Activated CD4-positive, CD25-positive, alpha-beta regulatory T cell (primary cell): ENCODE measurements around the gene CLMP.
"Not testable (repeated sequence)": the region's sequence is repeated elsewhere in the genome, so short reads cannot be mapped to it uniquely, and the experiment has no call there.

Source experiments
- DNase-seq, 4 experiments: peaks; one replicate each; lab custom pipeline; 2025; lab: John Stamatoyannopoulos, UW

Gene CLMP

DNA sequence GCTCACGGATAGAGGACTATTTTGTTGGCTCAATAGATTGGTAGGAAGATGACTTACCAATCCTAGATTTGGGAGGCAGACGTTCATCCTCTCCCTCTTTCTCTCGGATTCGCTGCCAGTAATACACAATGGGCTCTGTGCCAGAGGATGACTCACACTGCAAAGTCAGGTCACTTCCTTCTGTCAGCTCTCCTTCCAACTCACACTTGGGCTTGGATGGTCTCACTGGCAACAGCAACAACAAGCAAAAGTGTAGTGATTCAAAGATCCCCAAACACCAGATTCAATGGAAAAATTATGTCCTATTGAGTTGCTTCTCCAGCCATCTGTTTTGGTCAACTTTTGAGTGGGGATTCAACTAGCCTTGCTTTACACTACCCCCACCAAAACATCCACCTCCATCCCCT is 111.4 kb downstream of the CLMP start:
- peak; percentile 15 to 54 (median 42) for DNase-seq

DNA sequence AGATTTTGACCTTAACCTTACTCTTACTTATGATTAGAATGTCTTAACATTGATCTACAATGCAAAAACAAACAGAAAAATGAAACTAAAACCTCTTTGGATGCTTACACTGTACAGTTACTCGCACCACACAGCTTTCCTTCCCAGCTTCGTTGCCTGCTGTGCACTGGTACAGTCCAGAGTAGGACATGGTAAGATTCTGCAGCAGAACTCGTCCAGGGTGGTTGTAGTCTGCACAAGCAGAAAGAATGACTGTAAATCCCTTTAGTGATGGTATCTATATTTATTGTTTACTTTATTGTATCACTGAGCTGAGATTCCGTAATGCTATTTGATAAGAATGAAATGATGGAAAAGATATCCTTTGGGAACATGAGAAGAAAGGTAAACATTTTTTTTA is 112.1 kb downstream of the CLMP start:
- no peak for DNase-seq

DNA sequence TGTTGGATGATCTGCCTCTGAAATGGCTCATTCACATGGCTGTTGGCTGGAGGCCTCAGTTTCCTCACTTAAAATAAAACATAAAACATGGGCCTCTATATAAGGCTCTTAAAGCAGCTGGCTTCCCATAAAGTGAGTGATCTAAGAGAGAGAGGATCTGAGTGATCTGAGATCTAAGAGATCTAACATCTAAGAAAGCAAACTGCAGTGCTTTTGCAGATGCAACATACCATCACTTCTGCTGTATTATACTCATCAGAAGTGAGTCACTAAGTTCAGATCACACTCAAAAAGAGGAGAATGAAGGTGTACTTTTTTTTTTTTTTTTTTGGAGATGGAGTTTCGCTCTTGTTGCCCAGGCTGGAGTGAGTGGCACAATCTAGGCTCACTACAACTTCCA is 115.0 kb downstream of the CLMP start:
- DNase-seq, result no peak

DNA sequence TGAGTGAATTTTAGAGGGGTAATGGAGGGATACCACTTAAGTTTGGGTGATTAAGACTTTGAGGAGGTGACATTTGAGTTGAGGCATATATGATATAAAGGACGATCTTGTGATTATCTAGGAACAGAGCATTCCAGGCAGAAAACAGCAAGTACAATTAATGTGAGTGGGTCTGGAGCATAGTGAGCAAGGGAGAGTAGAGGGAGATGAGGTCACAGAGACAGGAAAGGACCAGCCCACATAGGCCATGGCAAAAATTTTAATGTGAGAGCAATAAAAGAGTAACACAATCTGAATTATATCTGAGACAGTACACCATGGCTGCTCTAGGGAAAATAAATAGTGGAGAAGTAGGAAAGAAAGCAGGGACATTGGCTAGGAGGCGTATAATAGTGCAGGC is 118.6 kb downstream of the CLMP start:
- DNase-seq, result no peak

DNA sequence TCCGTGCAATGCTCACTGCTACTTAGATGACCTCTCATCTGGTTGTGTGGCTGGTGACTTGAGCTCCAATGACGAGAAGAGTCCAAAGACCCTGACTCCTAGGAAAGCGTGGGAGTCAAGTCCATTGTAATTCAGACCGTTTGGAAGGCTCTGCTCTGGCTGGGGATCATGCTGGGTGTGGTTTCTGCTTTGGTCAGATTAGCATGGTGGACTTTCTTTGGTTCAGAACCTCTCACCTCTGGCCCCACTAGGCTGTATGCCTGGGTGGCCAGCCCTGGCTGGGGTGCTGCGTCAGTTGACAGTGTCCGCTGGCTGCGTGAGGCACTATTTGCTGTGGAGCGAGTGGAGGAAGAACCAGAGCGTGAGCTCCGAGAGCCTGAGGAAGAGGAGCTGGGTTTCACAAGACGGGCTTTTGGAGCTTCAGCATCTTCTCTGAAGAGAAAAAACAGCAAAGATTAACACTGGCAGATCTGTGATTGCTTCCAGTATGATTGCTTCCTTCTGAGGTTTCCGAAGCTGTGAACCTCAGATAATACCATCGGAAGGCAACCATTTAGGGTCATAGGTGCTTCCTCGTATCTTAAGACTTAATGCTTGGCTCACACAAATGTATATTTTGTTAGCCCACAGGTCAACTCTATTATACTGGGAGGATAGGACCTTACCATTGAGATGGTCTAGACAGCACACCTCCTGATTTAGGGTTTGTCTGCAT is 121.5 kb downstream of the CLMP start:
- DNase-seq, result no peak

DNA sequence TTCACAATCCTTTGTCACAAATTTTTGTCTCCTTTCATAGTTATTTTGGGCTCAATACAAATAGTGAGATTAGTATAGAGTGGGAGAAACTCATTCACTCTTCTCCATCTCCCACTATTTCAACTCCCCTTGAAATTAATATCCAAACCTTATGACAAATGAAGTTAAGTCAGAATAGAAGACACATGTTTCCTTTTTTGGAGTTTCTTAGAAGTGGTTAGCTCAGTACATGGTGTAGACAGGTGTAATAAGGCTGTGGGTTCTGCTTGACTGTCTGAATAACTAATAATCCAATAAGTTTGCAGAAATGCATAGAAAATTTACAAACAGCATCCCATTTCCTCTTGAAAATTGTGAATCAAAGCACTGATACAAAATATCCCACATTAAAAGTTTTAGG is 122.3 kb downstream of the CLMP start:
- no peak for DNase-seq

DNA sequence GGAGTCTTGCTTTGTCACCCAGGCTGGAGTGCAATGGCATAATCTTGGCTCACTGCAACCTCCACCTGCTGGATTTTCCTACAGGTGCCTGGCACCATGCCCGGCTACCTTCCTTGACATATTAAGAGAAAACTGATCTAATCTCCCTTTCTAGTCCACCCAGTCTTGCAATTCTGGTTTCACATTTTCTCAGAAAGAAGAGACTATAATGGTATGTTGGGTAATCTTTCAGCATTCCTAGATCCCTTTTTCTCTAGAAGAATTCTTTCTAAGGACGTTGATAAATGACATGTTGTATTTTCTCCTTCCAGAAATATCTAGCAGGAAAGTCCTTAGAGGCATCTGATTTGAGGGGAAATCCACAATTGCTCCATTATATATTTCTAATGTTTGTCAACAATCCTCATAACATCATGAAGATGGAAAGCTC is 122.7 kb downstream of the CLMP start:
- no peak for DNase-seq

DNA sequence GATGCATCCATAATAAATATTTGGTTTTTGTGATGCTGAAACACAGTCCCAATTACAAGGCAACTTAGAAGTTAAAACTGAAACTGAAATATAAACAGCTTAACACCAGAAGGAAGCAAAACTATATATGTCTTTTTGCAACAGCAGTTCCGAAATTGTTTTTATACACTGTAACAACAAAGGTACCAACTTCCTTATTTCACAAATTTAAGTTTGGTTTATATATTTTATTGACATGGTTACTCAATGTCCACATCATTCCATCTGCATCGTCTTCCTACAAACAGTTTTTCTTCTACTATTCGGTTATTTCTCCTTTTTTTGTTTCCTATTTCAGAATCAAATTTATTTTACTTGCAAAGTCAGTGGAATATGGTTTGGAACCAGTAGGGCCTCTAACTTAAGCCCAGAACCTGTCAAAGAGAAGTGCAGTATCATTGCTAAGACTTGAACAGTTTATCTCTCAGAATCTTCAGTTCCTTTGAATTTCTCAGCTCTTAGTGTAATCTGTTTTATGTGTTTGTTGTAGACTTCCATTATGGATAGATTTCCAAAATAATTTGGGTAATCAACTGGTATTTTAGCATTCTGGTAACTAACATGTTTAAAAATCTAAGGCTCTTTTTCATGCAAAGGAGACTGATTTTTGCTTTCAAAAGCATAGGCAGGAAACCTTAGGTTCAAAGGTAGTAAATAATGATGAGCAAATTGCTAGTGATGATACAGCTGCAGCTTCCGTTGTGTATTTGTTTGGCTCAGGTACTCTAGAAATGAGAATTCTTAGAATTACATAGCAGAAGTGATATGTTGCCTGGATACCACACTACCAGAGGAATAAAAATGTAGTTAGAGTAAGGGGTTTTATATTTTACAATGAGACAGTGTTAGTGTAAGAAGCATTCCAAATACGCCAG is 124.9 kb downstream of the CLMP start:
- DNase-seq, result no peak

DNA sequence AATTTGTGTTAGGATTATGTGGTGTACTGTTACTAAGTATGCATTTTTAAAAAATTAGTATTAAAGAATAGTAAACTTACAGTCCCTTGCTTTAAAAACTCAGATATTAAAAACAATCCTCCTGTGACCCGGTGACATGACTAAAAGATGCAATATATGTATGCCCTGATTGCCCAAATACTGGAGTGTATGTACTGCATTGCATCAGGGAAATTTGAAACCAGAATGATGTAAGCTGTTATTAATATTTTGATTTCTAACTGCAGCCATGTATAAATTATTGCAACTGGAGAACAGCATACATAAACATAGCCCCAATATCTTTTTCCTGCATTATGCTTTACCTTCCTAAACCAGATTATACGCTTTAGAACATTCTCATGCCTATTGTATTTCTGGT is 129.4 kb downstream of the CLMP start:
- DNase-seq, result no peak

DNA sequence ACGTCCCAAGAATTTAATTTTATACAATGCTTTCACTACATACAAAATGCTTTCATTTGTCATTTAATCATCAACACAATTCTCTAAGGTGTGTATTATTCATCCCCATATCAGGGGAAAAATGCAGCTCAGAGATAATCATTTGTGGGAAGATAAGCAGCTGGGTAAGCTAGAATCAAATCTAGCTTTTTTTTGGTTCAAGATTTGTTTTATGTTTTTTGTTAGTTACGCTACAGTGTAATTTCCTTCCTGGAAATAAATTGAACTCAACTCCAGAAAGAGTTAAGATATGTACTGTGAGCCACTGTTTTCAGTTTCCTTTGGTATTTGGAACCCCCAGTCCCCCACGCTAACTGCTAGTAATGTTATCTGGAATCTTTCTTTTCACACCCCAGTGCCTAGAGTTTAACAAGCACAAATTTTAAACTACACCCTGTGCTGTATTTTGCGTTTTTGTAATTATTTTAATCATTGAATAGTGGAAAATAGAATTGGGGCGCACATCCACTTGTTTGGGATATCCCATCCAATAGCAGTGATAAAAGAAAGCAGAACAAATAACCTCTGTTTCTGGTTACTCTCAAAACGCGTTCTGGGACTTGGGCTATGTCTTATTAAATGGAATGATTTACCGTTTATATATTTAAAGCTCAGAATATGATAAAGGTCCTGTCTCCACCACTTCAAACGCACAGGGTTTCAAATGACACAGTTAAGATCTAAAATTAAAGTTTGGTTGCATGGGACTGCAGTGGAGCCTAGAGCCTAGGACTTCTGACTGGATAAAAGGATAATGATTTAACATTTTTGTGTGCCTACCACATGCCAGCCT is 131.0 kb downstream of the CLMP start:
- no peak for DNase-seq

DNA sequence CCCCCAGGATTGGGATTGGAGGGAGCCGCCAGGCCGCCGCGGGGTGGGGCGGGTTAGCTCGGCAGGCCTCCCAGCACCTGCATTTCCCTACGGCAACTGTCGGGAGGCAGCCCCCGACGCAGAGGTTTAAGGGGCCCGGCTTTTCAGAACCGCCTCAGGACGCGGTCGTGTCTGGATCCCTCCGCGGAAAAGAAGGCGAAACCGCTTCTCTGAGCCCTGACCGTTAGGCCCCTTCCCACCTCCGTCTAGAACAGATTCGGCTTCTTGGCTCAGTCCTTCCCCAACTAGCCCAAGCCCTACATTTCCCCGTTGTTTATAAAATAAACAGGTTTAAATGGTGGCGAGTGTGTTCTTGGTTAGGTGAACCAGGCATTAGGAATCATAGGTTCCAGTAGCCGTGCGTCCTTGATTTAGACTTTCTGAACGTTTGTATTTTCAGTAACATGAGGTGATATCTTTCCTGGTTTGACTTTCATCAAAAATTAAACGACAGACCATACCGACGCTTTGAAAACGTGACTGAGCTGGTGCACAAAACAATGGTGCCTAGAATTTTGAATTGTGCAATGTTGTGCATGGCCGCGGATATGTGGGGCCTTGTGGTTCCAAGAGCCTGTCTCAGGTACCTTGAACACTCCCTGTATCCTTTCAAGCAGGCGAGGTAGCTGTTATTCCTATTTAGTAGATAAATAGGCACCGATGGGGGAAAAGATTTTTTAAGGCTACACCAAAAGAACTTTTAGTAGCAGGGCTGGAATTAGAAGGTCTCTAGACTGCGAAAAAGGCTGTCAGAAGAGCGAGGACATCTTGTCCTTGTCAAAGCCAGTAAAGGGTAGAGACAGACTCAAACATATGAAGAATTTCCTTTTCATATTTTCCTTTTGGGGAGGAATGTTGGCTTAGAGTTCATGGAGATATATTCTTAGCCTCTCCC is 131.9 kb downstream of the CLMP start:
- peak in 1 of 4 experiments; percentile 50 for DNase-seq

DNA sequence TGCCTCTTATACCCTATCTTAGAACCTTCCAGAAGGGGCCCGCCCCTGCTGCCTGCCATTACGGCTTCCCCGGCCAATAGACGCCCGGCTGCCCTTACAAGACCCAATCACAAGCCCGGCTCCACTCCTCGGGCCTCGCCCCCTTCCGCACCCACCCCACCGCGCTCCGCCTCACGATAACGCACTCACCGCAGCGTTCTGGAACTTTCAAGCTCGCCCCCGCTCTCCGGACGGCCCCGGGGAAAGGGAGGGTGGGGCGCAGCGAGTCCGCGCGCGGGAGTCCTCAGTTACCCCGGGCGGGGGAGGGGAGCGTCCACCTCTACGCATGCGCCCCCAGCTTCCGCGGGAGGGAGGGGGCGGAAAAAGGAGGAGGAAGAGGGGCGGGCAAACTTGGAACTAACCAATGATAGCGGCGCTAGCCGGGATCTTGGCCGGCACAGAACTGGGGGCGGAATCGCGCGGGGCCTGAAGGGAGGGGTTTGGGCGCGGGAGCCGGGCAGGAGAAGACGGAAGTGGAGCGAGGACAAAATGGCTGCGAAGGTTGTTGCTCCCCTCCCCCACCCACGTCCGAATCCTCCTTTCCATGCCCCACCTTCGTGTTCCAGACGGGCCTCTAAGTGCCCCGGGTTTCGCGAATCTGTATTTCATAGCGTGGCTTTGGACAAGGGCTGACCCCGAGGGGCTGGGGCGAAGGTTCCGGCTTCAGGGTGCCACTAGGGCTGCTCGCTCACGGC is 132.7 kb downstream of the CLMP start:
- DNase-seq, result peak; percentile 99 to 100 (median 99)

DNA sequence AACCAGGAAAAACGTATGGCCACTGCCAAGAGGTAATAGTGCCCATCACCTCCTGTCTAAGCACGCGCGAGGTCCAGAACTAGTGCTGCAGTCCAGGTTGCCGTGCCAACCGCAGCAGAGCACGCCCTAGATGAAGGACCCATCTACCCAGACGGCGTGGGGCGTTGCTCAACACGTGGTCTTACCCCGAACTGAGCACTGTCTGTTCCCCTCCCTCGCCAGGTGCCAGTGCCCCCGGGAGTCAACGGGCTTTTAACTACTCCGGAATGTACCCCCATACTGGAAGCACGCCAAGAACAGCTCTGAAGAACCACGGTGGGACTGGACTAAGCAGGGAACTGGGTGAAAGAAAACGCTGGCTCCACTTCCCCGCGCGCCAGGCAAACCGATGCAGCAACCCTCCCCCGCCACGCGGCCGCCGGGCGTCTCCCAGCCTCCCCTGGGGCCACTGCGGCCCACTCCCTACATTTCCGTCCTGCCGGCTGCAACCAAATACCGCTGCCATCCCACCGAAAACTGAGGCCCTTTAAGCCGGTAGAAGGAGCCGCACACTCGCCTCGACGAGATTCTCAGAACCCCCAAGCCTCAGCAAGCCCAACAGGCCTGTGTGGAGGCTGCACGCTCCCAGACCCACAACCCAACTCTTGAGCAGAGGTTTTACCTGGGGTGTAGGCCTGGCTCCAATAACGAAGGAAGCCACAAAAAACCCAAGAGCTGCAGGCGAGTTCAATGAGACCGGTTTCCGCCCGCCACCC is 133.5 kb downstream of the CLMP start, which contains the start of gene HSPA8:
Gene HSPA8, minus strand, starts transcription at position 734 of the 755 bp plus-strand sequence. CDS start 812 bp downstream, outside the sequence.
- peak; percentile 35 to 65 (median 50) for DNase-seq

DNA sequence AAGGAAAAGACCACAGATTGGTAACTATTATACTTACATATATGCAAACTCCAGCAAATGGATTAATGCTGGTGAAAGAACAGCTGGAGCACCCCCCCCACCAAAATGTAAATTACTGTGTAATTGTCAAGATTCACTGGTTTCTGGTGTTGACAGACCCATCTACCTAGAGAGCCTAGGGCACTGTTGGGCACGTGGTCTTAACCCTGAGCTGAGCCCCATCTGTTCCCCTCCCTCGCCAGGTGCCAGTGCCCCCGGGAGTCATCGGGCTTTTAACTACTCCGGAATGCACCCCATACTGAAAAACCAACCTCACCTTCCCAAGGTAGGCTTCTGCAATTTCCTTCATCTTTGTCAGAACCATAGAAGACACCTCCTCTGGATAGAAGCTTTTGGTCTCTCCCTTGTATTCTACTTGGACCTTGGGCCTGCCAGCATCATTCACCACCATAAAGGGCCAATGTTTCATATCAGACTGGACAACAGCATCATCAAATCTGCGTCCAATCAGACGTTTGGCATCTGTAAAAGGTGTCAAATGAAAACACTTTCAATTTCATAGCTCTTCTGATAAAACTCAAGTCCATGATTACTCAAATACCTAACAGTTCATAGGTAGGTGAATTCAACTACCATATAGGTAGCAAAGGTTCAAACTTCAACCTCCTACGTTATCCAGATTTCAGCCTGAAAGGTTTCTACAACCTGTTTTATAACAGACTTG is 134.6 kb downstream of the CLMP start:
- DNase-seq, result no peak

DNA sequence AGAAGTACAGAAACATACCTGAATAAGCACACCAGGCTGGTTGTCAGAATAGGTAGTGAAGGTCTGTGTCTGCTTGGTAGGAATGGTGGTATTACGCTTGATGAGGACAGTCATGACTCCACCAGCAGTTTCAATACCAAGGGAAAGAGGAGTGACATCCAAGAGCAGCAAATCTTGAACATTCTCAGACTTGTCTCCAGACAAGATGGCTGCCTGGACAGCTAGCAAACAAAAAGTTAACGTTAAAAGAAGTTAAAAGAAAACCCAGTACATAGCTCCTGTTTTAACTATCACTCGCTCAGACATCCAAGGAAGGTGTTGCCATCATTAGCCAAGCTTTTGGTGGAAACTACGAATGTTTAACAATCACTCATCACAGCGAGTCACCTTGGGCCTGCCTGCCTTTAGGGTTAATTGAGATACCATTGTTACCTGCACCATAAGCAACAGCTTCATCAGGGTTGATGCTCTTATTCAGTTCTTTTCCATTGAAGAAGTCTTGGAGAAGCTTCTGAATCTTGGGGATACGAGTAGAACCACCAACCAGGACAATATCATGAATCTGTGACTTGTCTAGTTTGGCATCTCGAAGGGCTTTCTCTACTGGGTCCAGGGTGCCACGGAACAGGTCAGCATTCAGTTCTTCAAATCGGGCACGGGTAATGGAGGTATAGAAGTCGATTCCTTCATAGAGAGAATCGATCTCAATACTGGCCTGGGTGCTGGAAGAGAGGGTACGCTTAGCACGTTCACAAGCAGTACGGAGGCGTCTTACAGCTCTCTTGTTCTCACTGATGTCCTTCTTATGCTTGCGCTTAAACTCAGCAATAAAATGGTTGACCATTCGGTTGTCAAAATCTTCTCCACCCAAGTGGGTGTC is 135.8 kb downstream of the CLMP start:
- DNase-seq, result not testable (repeated sequence)

DNA sequence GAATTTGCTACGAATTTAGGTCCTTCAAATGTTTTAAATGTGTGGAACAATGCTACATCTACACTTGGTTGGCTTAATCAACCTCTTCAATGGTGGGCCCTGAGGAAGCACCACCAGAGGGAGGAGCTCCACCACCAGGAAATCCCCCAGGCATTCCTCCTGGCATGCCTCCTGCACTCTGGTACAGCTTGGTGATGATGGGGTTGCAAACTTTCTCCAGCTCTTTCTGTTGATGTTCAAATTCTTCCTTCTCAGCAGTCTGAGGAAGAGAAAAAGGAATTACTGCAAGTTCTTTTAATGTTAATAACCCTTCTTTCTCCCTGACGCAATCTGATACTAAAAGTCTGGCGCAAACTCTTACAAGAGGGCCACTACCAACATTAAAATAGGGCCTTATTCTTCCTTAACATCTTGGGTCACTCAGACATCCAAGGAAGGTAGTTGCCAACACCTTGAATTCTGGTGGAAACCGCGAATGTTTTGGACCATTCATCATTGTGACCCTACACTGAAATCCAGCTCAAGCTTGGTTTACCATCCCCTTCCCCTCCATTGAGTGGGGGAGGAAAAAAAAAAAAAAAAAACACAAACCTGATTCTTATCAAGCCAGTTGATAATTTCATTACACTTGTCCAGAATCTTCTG is 137.3 kb downstream of the CLMP start:
- DNase-seq, result no peak

DNA sequence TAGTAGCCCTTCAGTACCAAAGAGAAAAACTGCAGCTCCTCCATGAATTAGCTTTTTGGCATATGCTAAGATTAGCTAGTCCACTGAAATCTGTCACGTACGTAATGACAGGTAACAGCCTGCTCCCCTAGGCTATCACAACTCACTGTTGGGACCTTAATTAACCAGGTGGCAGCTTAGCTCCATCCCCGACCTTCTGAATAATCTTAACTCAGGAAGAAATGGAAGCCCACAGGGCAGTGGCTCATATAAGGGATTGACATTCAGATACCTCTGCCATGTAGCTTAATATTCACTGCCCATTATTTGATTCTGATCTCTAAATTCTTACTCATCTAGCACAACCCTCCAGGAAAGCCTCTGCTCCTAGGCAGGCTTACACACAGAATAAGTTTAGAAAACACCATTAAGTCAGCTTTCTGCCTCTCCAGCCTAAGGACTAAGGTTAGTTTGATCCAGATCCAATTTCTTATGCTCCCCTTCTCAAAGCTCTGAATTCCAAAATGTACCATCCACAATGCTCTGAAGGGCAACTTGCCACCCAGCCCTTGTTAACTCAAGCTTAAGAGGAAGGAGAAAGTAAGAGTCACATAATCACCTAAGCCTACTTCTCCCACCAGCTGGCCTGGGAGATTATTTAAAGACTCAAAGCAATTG is 138.1 kb downstream of the CLMP start:
- no peak for DNase-seq
